ENCODE results near the gene TMEM245. TPM values are rescaled to one million over a fixed set of nuclear protein-coding genes. Genes with fewer than 3 reads are reported as not detected.

TMEM245 gene
- total and polyA plus RNA-seq, 2 of the 13 experiments (the other 11 are each of a cell fraction or from before 2014, with no cell fraction given): 53.5 to 55.4 TPM

DNA sequence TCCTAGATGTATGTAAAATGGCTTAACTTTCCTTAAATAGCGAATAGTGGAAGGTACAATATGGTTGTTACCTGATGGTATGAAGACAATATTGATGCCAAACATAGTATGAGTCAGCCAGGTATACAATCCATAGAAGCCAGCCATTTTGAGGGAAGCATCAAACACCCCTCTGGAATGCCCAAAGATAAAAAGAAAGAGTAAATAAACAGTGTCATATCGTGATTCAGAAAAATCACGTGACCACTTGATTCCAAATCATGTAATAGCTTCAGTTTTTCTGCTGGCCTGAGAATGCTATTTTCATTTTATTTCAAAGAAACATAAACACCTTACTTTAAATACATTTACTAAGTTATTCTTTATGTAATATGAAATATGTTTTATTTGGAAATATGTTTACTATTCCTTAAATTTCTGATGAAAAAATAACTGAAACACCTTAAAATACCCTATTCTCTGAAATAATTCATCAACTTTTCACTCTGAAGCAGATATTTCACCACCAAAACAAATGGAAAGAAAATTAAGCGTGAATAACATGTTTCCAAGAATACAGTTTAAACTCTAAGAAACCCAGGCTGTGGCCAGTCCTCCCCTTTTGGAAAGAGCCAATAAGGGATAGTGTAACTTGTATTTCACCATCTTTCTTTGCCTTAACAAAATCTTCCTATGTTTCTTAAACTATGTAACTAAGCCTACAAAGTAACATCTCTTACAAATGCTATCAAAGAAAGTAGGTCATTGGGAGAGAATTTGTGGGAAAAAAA, 81.6 kb downstream of the TMEM245 start:
- POLR2A ChIA-PET: interaction anchor here (1.1 kb wide), 1 partner anchor 20 kb away, joined by 3 read pairs; no protein-coding TSS in a partner anchor
- in situ Hi-C loops (cut with HindIII; ENCODE audit: extremely low pct_ligation_motif_present, low pct_unique_long_range_greater_than_20kb) (no loop called here), intact Hi-C loops (cut with micrococcal nuclease; ENCODE audit: unreplicated experiment) (loop anchor here (5.0 to 10.0 kb wide), 2 partner anchors 44 to 77 kb away; partner anchors contain the start of gene TMEM245)
- no peaks in the 10 kb centered on the region for H4K20me1 ChIP-seq (ENCODE audit: insufficient read depth, low read length)
- no peak for ATAC-seq
- WGBS (ENCODE audit: low lambda C conversion rate): 63% methylated on average over 4 of the region's 4 CpGs
- H3K9me3 ChIP-seq (ENCODE audit: low read length): no peaks in the 10 kb centered on the region
- H3K27ac ChIP-seq (ENCODE audit: extremely low read length, insufficient read depth, low read length): no peak overlapping the region
- no peaks in the 10 kb centered on the region for H3K27me3 ChIP-seq (ENCODE audit: control insufficient read depth in 1 of 2, insufficient read depth in 2 of 2, low read length in 2 of 2)
- DNase-seq (ENCODE audit: low spot score): peak; percentile 28
- H3K36me3 ChIP-seq (replicated peaks in 1 of 2; ENCODE audit: control insufficient read depth in 1 of 2, insufficient read depth in 2 of 2, low read length in 2 of 2): peaks cover 4 to 38% of the 10 kb centered on the region in 2 experiments
- no peak for FAIRE-seq
- BruUV-seq (replicated peaks): no TSS peak
- H3K4me3 ChIP-seq (replicated peaks in 1 of 3; ENCODE audit: insufficient read depth in 1 of 3, low read depth in 2 of 3, low read length in 3 of 3): no peak overlapping the region
- H2AFZ ChIP-seq (ENCODE audit: low read length): no peak overlapping the region
- CTCF ChIA-PET (ENCODE audit: low intra/inter-chr PET ratio, low total read pairs): no interaction called here
- H3K79me2 ChIP-seq (ENCODE audit: insufficient read depth, low read length): no peaks in the 10 kb centered on the region
- no peak overlapping the region for H3K4me2 ChIP-seq (ENCODE audit: low read depth, low read length)
- peak; percentile 21; the same call in 1 of the 2 replicates for TF ChIP-seq FOSL2 (CRISPR knock-in tag; IDR thresholded peaks at IDR 0.05)
- no peak for TF ChIP-seq IKZF4 (CRISPR knock-in tag; IDR thresholded peaks at IDR 0.05; ENCODE audit: borderline replicate concordance, low read depth, not compliant biosample characterization)
- peaks cover 46% of the 10 kb centered on the region for H3K4me1 ChIP-seq (ENCODE audit: insufficient read depth, low read length)
- H3K9ac ChIP-seq (ENCODE audit: insufficient read depth, low read depth, low read length): no peak overlapping the region

GRCh38 chr9:109036744-109037680, 82.7 kb downstream of the TMEM245 start:
- H4K20me1 ChIP-seq (ENCODE audit: insufficient read depth, low read length): no peaks in the 10 kb centered on the region
- no peak overlapping the region for H3K4me3 ChIP-seq (replicated peaks in 1 of 3; ENCODE audit: insufficient read depth in 1 of 3, low read depth in 2 of 3, low read length in 3 of 3)
- 59% methylated on average over 6 of the region's 6 CpGs for WGBS (ENCODE audit: low lambda C conversion rate)
- ATAC-seq (peak; percentile 69), FAIRE-seq (peak; percentile 36), DNase-seq (ENCODE audit: low spot score) (peak; percentile 75)
- no peaks in the 10 kb centered on the region for H3K27me3 ChIP-seq (ENCODE audit: control insufficient read depth in 1 of 2, insufficient read depth in 2 of 2, low read length in 2 of 2)
- peak overlapping the region; percentile 63 for H3K27ac ChIP-seq (ENCODE audit: extremely low read length, insufficient read depth, low read length)
- no TSS peak for BruUV-seq (replicated peaks)
- H3K79me2 ChIP-seq (ENCODE audit: insufficient read depth, low read length): no peaks in the 10 kb centered on the region
- no peak overlapping the region for H3K4me2 ChIP-seq (ENCODE audit: low read depth, low read length)
- H3K9me3 ChIP-seq (ENCODE audit: low read length): no peaks in the 10 kb centered on the region
- peaks cover 5 to 35% of the 10 kb centered on the region in 2 experiments for H3K36me3 ChIP-seq (replicated peaks in 1 of 2; ENCODE audit: control insufficient read depth in 1 of 2, insufficient read depth in 2 of 2, low read length in 2 of 2)
- peaks cover 46% of the 10 kb centered on the region for H3K4me1 ChIP-seq (ENCODE audit: insufficient read depth, low read length)
- intact Hi-C loops (cut with micrococcal nuclease; ENCODE audit: unreplicated experiment) (loop anchor here (5.0 to 10.0 kb wide), 2 partner anchors 45 to 78 kb away; partner anchors contain the start of gene TMEM245), in situ Hi-C loops (cut with HindIII; ENCODE audit: extremely low pct_ligation_motif_present, low pct_unique_long_range_greater_than_20kb) (no loop called here)
- no peak overlapping the region for H3K9ac ChIP-seq (ENCODE audit: insufficient read depth, low read depth, low read length)
- H2AFZ ChIP-seq (ENCODE audit: low read length): no peak overlapping the region
- ChIA-PET CTCF (ENCODE audit: low intra/inter-chr PET ratio, low total read pairs) (no interaction called here), POLR2A (interaction anchor here (1.1 kb wide), 2 partner anchors 19 to 83 kb away, joined by 3 read pairs; partner anchors contain the start of gene TMEM245)
- no peak for TF ChIP-seq CREB1 (IDR thresholded peaks at IDR 0.05)
- TF ChIP-seq CREB1 (CRISPR knock-in tag; IDR thresholded peaks at IDR 0.05): peak; percentile 39; the same call in 1 of the 2 replicates
- TF ChIP-seq CBX5 (CRISPR knock-in tag; IDR thresholded peaks at IDR 0.05; ENCODE audit: borderline replicate concordance): peak; percentile 27; the same call in 1 of the 2 replicates
- TF ChIP-seq HMG20B (CRISPR knock-in tag; conservative IDR thresholded peaks at IDR 0.05): 0 out of 2 replicates have a peak, but pooled peaks have one; percentile 12
- TF ChIP-seq KLF16 (CRISPR knock-in tag; IDR thresholded peaks at IDR 0.05): 0 out of 4 replicates have a peak, but pooled peaks of 1 of the 2 experiments have one; percentile 30
- TF ChIP-seq, protein P1, sequence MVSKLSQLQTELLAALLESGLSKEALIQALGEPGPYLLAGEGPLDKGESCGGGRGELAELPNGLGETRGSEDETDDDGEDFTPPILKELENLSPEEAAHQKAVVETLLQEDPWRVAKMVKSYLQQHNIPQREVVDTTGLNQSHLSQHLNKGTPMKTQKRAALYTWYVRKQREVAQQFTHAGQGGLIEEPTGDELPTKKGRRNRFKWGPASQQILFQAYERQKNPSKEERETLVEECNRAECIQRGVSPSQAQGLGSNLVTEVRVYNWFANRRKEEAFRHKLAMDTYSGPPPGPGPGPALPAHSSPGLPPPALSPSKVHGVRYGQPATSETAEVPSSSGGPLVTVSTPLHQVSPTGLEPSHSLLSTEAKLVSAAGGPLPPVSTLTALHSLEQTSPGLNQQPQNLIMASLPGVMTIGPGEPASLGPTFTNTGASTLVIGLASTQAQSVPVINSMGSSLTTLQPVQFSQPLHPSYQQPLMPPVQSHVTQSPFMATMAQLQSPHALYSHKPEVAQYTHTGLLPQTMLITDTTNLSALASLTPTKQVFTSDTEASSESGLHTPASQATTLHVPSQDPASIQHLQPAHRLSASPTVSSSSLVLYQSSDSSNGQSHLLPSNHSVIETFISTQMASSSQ (IDR thresholded peaks at IDR 0.05; ENCODE audit: low read depth): no peak
- TF ChIP-seq, protein P1 (CRISPR knock-in tag; IDR thresholded peaks at IDR 0.05; ENCODE audit: borderline replicate concordance): 0 out of 2 replicates have a peak, but pooled peaks have one; percentile 18

Data from HepG2 (cell line).